ENCODE data around the gene SAFB2. TPM values are rescaled to one million over a fixed set of nuclear protein-coding genes. Genes with fewer than 3 reads are reported as not detected.

Gene SAFB2
- total and polyA plus RNA-seq, 2 donors (not counting 3 experiments of a cell fraction or from before 2014, with no cell fraction given) = 24.6 to 85.9 TPM

DNA sequence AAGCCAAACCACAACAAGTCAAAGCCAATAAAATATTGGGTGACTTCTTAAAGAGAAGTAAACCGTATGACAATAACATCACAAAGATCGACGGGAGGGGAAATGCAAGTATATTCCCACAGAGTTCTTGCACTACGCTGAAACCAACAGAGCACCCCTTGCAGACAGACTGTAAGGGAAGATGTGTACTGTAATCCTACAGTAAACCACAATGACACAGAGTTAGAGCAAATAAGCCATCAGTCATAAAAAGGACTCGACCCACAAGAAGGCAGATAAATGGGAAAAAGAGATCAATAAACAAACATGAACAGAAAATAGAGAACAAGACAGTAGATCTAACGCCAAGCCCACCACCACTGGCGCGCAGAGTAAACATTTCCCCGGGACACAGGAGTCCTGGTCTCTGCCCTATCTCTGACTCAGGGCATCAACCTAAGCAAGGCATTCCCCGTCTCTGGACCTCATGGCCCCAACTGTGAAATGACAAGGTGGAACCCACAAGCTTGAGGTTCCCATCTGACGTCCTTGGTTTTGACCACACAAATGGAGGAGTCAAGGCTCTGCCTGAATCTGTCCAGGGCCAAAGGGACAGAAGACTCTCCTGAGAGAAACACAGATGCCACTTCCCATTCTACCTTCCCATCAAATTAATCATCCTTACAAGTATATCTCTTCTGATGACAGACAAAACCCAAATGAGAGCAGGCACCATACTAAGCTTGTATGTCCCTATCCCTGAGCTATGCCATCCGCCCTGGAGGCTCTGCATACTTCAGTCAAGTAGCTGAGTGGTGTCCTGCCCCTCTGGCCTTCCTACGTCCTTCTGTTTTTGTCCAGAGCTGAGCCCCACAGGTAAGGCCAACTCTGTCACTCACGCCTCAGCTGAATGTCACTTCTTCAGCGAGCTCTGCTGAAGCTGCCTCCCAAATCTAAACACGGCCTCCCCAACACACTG, 15.0 kb downstream of the SAFB2 start:
- dilution Hi-C loops (cut with MboI; ENCODE audit: extremely low pct_ligation_motif_present, low sequenced_read_pairs) (no loop called here), intact Hi-C loops (cut with micrococcal nuclease) (no loop called here)
- H4K20me1 ChIP-seq (replicated peaks; ENCODE audit: control insufficient read depth, extremely low read depth, insufficient read depth, low read length) = peaks cover 2% of the 10 kb centered on the region
- H3K27me3 ChIP-seq (ENCODE audit: control insufficient read depth in 2 of 2, insufficient read depth in 2 of 2, low read length in 2 of 2) = no peaks in the 10 kb centered on the region
- CTCF ChIA-PET = no interaction called here
- POLR2A ChIA-PET = no interaction called here
- H3K36me3 ChIP-seq (ENCODE audit: control insufficient read depth in 2 of 2, extremely low read depth in 1 of 2, insufficient read depth in 2 of 2, low read length in 2 of 2) = peaks cover 33 to 45% of the 10 kb centered on the region in 2 experiments
- H3K4me3 ChIP-seq (replicated peaks in 1 of 3; ENCODE audit: insufficient read depth in 1 of 3, low read depth in 1 of 3, low read length in 3 of 3) = no peak overlapping the region
- FAIRE-seq (no peak), DNase-seq (ENCODE audit: low read depth, low spot score) (no peak)
- no peak overlapping the region for H3K9ac ChIP-seq (replicated peaks; ENCODE audit: extremely low read depth, insufficient read depth, low read length)
- no TSS peak for BruUV-seq (replicated peaks)
- no peak overlapping the region for H3K4me2 ChIP-seq (ENCODE audit: insufficient read depth, low read length)
- peaks cover 23% of the 10 kb centered on the region for H3K79me2 ChIP-seq (ENCODE audit: control insufficient read depth, insufficient read depth, low read length)
- no peak overlapping the region for H2AFZ ChIP-seq (ENCODE audit: low read depth, low read length)
- no peaks in the 10 kb centered on the region for H3K4me1 ChIP-seq (ENCODE audit: control insufficient read depth, extremely low read depth, insufficient read depth, low read length)
- TF ChIP-seq GATA2 (IDR thresholded peaks at IDR 0.05; ENCODE audit: insufficient read depth, insufficient read length, low read depth, low read length) (no peak), FOS (IDR thresholded peaks at IDR 0.05; ENCODE audit: borderline replicate concordance, insufficient read depth, low read length) (no peak), EZH2 (IDR thresholded peaks at IDR 0.05; ENCODE audit: borderline replicate concordance, low read depth, low read length, severe bottlenecking) (no peak), POLR2AphosphoS5 (IDR thresholded peaks at IDR 0.05; ENCODE audit: insufficient read depth, low read depth, low read length) (no peak), JUN (IDR thresholded peaks at IDR 0.05; ENCODE audit: borderline replicate concordance, insufficient read depth, insufficient read length, low read depth) (no peak), MYC (IDR thresholded peaks at IDR 0.05; ENCODE audit: low read depth, low read length) (no peak), POLR2A (IDR thresholded peaks at IDR 0.05; ENCODE audit: low read depth, low read length) (no peak)
- TF ChIP-seq, protein P1, sequence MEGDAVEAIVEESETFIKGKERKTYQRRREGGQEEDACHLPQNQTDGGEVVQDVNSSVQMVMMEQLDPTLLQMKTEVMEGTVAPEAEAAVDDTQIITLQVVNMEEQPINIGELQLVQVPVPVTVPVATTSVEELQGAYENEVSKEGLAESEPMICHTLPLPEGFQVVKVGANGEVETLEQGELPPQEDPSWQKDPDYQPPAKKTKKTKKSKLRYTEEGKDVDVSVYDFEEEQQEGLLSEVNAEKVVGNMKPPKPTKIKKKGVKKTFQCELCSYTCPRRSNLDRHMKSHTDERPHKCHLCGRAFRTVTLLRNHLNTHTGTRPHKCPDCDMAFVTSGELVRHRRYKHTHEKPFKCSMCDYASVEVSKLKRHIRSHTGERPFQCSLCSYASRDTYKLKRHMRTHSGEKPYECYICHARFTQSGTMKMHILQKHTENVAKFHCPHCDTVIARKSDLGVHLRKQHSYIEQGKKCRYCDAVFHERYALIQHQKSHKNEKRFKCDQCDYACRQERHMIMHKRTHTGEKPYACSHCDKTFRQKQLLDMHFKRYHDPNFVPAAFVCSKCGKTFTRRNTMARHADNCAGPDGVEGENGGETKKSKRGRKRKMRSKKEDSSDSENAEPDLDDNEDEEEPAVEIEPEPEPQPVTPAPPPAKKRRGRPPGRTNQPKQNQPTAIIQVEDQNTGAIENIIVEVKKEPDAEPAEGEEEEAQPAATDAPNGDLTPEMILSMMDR (IDR thresholded peaks at IDR 0.05; ENCODE audit: extremely low read depth in 1 of 2, insufficient read depth in 1 of 2, low read depth in 1 of 2, low read length in 2 of 2) = no peak
- TF ChIP-seq, protein P2, sequence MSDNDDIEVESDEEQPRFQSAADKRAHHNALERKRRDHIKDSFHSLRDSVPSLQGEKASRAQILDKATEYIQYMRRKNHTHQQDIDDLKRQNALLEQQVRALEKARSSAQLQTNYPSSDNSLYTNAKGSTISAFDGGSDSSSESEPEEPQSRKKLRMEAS (IDR thresholded peaks at IDR 0.05; ENCODE audit: insufficient read depth, insufficient read length) = no peak
- no peaks in the 10 kb centered on the region for H3K9me3 ChIP-seq (replicated peaks; ENCODE audit: control insufficient read depth, insufficient read depth, low read length)
- H3K9me1 ChIP-seq (replicated peaks; ENCODE audit: control insufficient read depth, extremely low read depth, insufficient read depth, low read length) = no peaks in the 10 kb centered on the region
- no peak overlapping the region for H3K27ac ChIP-seq (ENCODE audit: insufficient read depth, low read depth, low read length)

All from endothelial cell of umbilical vein (primary cell).